HepG2 (cell line): ENCODE measurements around the gene DNASE2. TPM values are rescaled to one million over a fixed set of nuclear protein-coding genes. Genes with fewer than 3 reads are reported as not detected.
A peak's percentile ranks its signal among the peaks of the same experiment; 100 is the strongest.

Experiments used
- ARID3A ChIP-seq: IDR thresholded peaks from 2 replicates; pipeline ENCODE4 v1.6.1; 2012; ENCODE audit warnings: low read depth, low read length, improper control_type of control experiment
- FOXJ3 ChIP-seq: sonication (generic); formaldehyde crosslinking; IDR thresholded peaks from 2 replicates; pipeline ENCODE4 v1.4.0; 2020; ENCODE audit warnings: missing genetic modification reagents, mild to moderate bottlenecking, borderline replicate concordance
- FOXP4 ChIP-seq: sonication (generic); formaldehyde crosslinking; IDR thresholded peaks from 2 replicates; pipeline ENCODE4 v1.4.0; 2020; ENCODE audit warnings: missing genetic modification reagents
- GABPB1 ChIP-seq: IDR thresholded peaks from 2 replicates; pipeline ENCODE4 v1.6.1; 2016; ENCODE audit warnings: mild to moderate bottlenecking, missing genetic modification reagents, moderate library complexity, missing compliant biosample characterization
- IKZF4 ChIP-seq: sonication (generic); formaldehyde crosslinking; IDR thresholded peaks from 2 replicates; pipeline ENCODE4 v1.5.1; 2020; ENCODE audit warnings: borderline replicate concordance, mild to moderate bottlenecking, low read depth, missing genetic modification reagents; ENCODE audit errors: not compliant biosample characterization
- IKZF5 ChIP-seq: IDR thresholded peaks from 2 replicates; pipeline ENCODE4 v1.6.1; 2018; ENCODE audit warnings: missing genetic modification reagents, mild to moderate bottlenecking, missing compliant biosample characterization
- KLF12 ChIP-seq: sonication (generic); formaldehyde crosslinking; IDR thresholded peaks from 2 replicates; pipeline ENCODE4 v1.4.0; 2020; ENCODE audit warnings: missing genetic modification reagents, borderline replicate concordance
- KLF9 ChIP-seq: IDR thresholded peaks from 2 replicates; pipeline ENCODE4 v1.6.1; 2016; ENCODE audit warnings: low read depth
- NFRKB ChIP-seq: fragments of 450-650 bp; IDR thresholded peaks from 2 replicates; pipeline ENCODE4 v1.6.1; 2017
- RFX3 ChIP-seq: IDR thresholded peaks from 2 replicates; pipeline ENCODE4 v1.6.1; 2016; ENCODE audit warnings: missing biosample characterization, missing genetic modification reagents
- SALL1 ChIP-seq: sonication (generic); formaldehyde crosslinking; IDR thresholded peaks from 2 replicates; pipeline ENCODE4 v1.8.0; 2022; ENCODE audit warnings: mild to moderate bottlenecking, missing genetic modification reagents
- SIN3A ChIP-seq: IDR thresholded peaks from 2 replicates; pipeline ENCODE4 v1.6.1; 2011; ENCODE audit warnings: low read depth, mild to moderate bottlenecking, control low read depth, low read length, borderline replicate concordance
- STAT5B ChIP-seq: sonication (generic); formaldehyde crosslinking; IDR thresholded peaks from 2 replicates; pipeline ENCODE4 v1.4.0; 2020; ENCODE audit warnings: missing genetic modification reagents
- TBL1XR1 ChIP-seq: fragments of 150-350 bp; IDR thresholded peaks from 2 replicates; pipeline ENCODE4 v1.6.1; 2014; ENCODE audit warnings: borderline replicate concordance, low read length; ENCODE audit not compliant: partially characterized antibody
- U2AF2 ChIP-seq: fragments of 200-400 bp; formaldehyde crosslinking; IDR thresholded peaks from 2 replicates; pipeline ENCODE4 v1.6.1; 2017; ENCODE audit warnings: low read depth, mild to moderate bottlenecking, low read length
- ZKSCAN8 ChIP-seq: IDR thresholded peaks from 2 replicates; pipeline ENCODE4 v1.6.1; 2016; ENCODE audit warnings: borderline replicate concordance, missing genetic modification reagents, missing compliant biosample characterization
- ZNF7 ChIP-seq: IDR thresholded peaks from 2 replicates; pipeline ENCODE4 v1.6.1; 2016; ENCODE audit warnings: missing biosample characterization, missing genetic modification reagents
- ZSCAN29 ChIP-seq: sonication (generic); formaldehyde crosslinking; conservative IDR thresholded peaks from 2 replicates; pipeline ENCODE4 v1.4.0; 2020; ENCODE audit warnings: mild to moderate bottlenecking, missing genetic modification reagents
- polyA plus RNA-seq, 8 experiments: library from polyadenylated mRNA; depleted of rRNA in 3 of 8; stranded (reverse) in 7 of 8; unstranded in 1 of 8; fragments of >200 nt; fragmentation: Illumina TruSeq in 4 of 8; extraction: Trizol in 4 of 8; gene quantifications; 2 replicates each; pipeline versions ENCODE4 v1.2.1 to v1.2.3, GENCODE V29; 2011 to 2016; ENCODE audit warnings: low read depth in 4 of 8, missing spikeins in 1 of 8, mixed read lengths in 1 of 8; ENCODE audit not compliant: insufficient read depth in 1 of 8
- total RNA-seq, 5 experiments: library from RNA; depleted of rRNA; stranded (reverse); fragments of >200 nt; fragmentation: Illumina TruSeq; extraction: Trizol; gene quantifications; 2 replicates each; pipeline ENCODE4 v1.2.3, GENCODE V29; 2016; ENCODE audit warnings: low read depth in 1 of 5
- TF ChIP-seq, protein P1 (sequence below): sonication (generic); formaldehyde crosslinking; IDR thresholded peaks from 2 replicates; pipeline ENCODE4 v1.4.0; 2020; ENCODE audit warnings: missing genetic modification reagents, borderline replicate concordance
- TF ChIP-seq, protein P2 (sequence below): sonication (generic); formaldehyde crosslinking; IDR thresholded peaks from 2 replicates; pipeline ENCODE4 v1.4.0; 2020; ENCODE audit warnings: missing genetic modification reagents

Gene DNASE2
- total and polyA plus RNA-seq, 2 of the 13 experiments (the other 11 are each of a cell fraction or from before 2014, with no cell fraction given), result 7.5 to 16.2 TPM

DNA sequence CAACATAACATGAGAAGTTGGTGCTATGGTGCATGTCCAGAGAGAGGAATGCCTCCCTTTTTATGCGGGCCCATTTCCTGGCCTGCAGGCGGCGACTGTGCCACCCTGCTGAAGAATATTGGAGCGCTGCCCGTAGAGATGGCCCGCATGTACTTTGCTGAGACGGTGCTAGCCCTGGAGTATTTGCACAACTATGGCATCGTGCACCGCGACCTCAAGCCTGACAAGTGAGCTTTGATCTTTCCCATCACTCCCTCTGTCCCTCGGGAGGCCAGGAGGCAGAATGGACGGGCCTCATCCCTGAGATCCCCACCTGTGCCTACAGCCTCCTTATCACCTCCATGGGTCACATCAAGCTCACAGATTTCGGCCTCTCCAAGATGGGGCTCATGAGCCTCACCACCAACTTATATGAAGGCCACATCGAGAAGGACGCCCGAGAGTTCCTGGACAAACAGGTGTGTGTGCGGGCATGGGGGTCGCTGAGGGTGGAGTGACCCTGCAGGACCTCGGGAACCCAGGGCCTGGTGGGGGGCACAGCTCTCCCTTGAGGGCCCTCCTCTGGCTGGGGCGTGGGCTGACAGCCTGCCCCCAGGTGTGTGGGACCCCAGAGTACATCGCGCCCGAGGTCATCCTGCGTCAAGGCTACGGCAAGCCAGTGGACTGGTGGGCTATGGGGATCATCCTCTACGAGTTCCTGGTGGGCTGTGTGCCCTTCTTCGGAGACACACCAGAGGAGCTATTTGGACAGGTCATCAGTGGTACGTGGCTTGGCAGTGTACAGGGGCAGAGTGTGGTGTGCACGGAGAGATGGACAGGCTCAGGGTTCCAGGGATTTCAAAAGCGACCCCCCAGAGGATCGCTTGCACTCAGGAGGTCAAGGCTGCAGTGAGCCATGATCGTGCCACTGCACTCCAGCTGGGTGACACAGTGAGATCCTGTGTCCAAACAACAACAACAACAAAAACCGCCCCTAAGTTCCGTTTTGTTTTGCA lies 16.2 kb downstream of the DNASE2 start (continued):
- TF ChIP-seq, protein P1, sequence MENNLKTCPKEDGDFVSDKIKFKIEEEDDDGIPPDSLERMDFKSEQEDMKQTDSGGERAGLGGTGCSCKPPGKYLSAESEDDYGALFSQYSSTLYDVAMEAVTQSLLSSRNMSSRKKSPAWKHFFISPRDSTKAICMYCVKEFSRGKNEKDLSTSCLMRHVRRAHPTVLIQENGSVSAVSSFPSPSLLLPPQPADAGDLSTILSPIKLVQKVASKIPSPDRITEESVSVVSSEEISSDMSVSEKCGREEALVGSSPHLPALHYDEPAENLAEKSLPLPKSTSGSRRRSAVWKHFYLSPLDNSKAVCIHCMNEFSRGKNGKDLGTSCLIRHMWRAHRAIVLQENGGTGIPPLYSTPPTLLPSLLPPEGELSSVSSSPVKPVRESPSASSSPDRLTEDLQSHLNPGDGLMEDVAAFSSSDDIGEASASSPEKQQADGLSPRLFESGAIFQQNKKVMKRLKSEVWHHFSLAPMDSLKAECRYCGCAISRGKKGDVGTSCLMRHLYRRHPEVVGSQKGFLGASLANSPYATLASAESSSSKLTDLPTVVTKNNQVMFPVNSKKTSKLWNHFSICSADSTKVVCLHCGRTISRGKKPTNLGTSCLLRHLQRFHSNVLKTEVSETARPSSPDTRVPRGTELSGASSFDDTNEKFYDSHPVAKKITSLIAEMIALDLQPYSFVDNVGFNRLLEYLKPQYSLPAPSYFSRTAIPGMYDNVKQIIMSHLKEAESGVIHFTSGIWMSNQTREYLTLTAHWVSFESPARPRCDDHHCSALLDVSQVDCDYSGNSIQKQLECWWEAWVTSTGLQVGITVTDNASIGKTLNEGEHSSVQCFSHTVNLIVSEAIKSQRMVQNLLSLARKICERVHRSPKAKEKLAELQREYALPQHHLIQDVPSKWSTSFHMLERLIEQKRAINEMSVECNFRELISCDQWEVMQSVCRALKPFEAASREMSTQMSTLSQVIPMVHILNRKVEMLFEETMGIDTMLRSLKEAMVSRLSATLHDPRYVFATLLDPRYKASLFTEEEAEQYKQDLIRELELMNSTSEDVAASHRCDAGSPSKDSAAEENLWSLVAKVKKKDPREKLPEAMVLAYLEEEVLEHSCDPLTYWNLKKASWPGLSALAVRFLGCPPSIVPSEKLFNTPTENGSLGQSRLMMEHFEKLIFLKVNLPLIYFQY, result no peak
- peak; percentile 41 for TF ChIP-seq GABPB1
- TF ChIP-seq ZNF7 (CRISPR knock-in tag), result no peak
- no peak for TF ChIP-seq FOXJ3 (CRISPR knock-in tag)
- TF ChIP-seq ARID3A, result no peak
- TF ChIP-seq TBL1XR1, result no peak
- peak; percentile 65; the same call in 1 of the 2 replicates for TF ChIP-seq SALL1
- TF ChIP-seq, protein P2, sequence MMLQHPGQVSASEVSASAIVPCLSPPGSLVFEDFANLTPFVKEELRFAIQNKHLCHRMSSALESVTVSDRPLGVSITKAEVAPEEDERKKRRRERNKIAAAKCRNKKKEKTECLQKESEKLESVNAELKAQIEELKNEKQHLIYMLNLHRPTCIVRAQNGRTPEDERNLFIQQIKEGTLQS (CRISPR knock-in tag), result no peak
- no peak for TF ChIP-seq SIN3A
- TF ChIP-seq KLF9, result no peak
- no peak for TF ChIP-seq ZSCAN29
- TF ChIP-seq IKZF5, result 0 out of 2 replicates have a peak, but pooled peaks have one; percentile 22
- no peak for TF ChIP-seq U2AF2
- peak; percentile 32; the same call in 1 of the 2 replicates for TF ChIP-seq FOXP4
- no peak for TF ChIP-seq STAT5B
- TF ChIP-seq IKZF4 (CRISPR knock-in tag), result no peak
- no peak for TF ChIP-seq KLF12 (CRISPR knock-in tag)
- no peak for TF ChIP-seq ZKSCAN8 (CRISPR knock-in tag)
- no peak for TF ChIP-seq RFX3
- TF ChIP-seq NFRKB, result no peak
